HCEC 1CT (cell line): ENCODE measurements around the gene CYP27C1.
A peak's percentile ranks its signal among the peaks of the same experiment; 100 is the strongest.
"Not testable (repeated sequence)": the region's sequence is repeated elsewhere in the genome, so short reads cannot be mapped to it uniquely, and the experiment has no call there.

Experiments used
- DNase-seq: peaks from one replicate; pipeline ENCODE4 v3.0.0-alpha.2; 2017

Gene CYP27C1

GRCh38 chr2:127220102-127220767 lies at the start of gene CYP27C1:
Gene CYP27C1 (minus strand): TSS chr2:127220299. CDS start chr2:127220270, 29 bp downstream.
- no peak for DNase-seq

GRCh38 chr2:127261804-127262406 lies 41.8 kb upstream of the CYP27C1 start:
- DNase-seq: no peak

- DNase-seq: no peak
Observed at GRCh38 chr2:127259355-127259754, 39.3 kb upstream of the CYP27C1 start.

- DNase-seq: no peak
Observed at GRCh38 chr2:127256866-127257265, 36.8 kb upstream of the CYP27C1 start.

- no peak for DNase-seq
Observed at GRCh38 chr2:127256381-127256780, 36.3 kb upstream of the CYP27C1 start.

GRCh38 chr2:127255721-127256120 lies 35.6 kb upstream of the CYP27C1 start:
- no peak for DNase-seq

GRCh38 chr2:127255146-127255545 lies 35.0 kb upstream of the CYP27C1 start:
- no peak for DNase-seq

GRCh38 chr2:127254386-127254981 lies 34.4 kb upstream of the CYP27C1 start:
- DNase-seq: peak; percentile 2

- not testable (repeated sequence) for DNase-seq
Observed at GRCh38 chr2:127241184-127241583, 21.1 kb upstream of the CYP27C1 start.

GRCh38 chr2:127239395-127239794 lies 19.3 kb upstream of the CYP27C1 start:
- DNase-seq: no peak

GRCh38 chr2:127237768-127238167 lies 17.7 kb upstream of the CYP27C1 start:
- not testable (repeated sequence) for DNase-seq

- no peak for DNase-seq
Observed at GRCh38 chr2:127235082-127235702, 15.1 kb upstream of the CYP27C1 start.

- no peak for DNase-seq
Observed at GRCh38 chr2:127233710-127234109, 13.6 kb upstream of the CYP27C1 start.

GRCh38 chr2:127231130-127231865 lies 11.2 kb upstream of the CYP27C1 start:
- no peak for DNase-seq

- no peak for DNase-seq
Observed at GRCh38 chr2:127229555-127229954, 9.5 kb upstream of the CYP27C1 start.

GRCh38 chr2:127228102-127228501 lies 8.0 kb upstream of the CYP27C1 start:
- DNase-seq: no peak

GRCh38 chr2:127227264-127227660 lies 7.2 kb upstream of the CYP27C1 start:
- not testable (repeated sequence) for DNase-seq

- DNase-seq: peak; percentile 77
Observed at GRCh38 chr2:127226520-127227263, 6.6 kb upstream of the CYP27C1 start.

- DNase-seq: no peak
Observed at GRCh38 chr2:127226132-127226519, 6.0 kb upstream of the CYP27C1 start.

GRCh38 chr2:127225186-127225960 lies 5.3 kb upstream of the CYP27C1 start:
- no peak for DNase-seq

GRCh38 chr2:127224135-127224534 lies 4.0 kb upstream of the CYP27C1 start:
- not testable (repeated sequence) for DNase-seq
